SU-DHL-6 (cell line): Measurements from ENCODE around the gene TBC1D9B.

Experiments
- H2AFZ ChIP-seq: fragments of 200-600 bp; sonication (generic); 2 replicates; pipeline ENCODE4 v1.6.1; 2014; ENCODE audit warnings: low read depth, mild to moderate bottlenecking, moderate library complexity, mixed read lengths, antibody characterized with exemption, low read length; ENCODE audit not compliant: severe bottlenecking
- H3F3A ChIP-seq: fragments of 200-600 bp; shearing (Covaris generic); 2 replicates; pipeline ENCODE4 v1.6.0; 2016; ENCODE audit warnings: antibody characterized with exemption, mild to moderate bottlenecking; ENCODE audit not compliant: insufficient read depth
- H3K27ac ChIP-seq: fragments of 200-600 bp; sonication (generic); 2 replicates; pipeline ENCODE4 v1.5.1; 2016; ENCODE audit warnings: low read depth, mild to moderate bottlenecking, low read length, moderate library complexity, mixed read lengths
- H3K27me3 ChIP-seq: fragments of 200-600 bp; sonication (generic), shearing (Covaris generic); 2 replicates; pipeline ENCODE4 v1.6.0; 2014; ENCODE audit warnings: mild to moderate bottlenecking, low read length
- H3K36me3 ChIP-seq: fragments of 200-600 bp; sonication (generic); 2 replicates; pipeline ENCODE4 v1.6.1; 2014; ENCODE audit warnings: mild to moderate bottlenecking, low read length, mixed read lengths
- H3K4me2 ChIP-seq: fragments of 300-600, 200-600 bp; shearing (Covaris generic), sonication (generic); 2 replicates; pipeline ENCODE4 v1.6.0; 2014; ENCODE audit warnings: low read length, low read depth, mild to moderate bottlenecking; ENCODE audit not compliant: poor library complexity, severe bottlenecking
- H3K4me3 ChIP-seq: fragments of 200-600 bp; sonication (generic); 2 replicates; pipeline ENCODE4 v1.5.1; 2014; ENCODE audit warnings: antibody characterized with exemption, low read length, mild to moderate bottlenecking, mixed read lengths; ENCODE audit not compliant: insufficient read depth, poor library complexity, severe bottlenecking
- H3K79me2 ChIP-seq: fragments of 200-600 bp; sonication (generic); 2 replicates; pipeline ENCODE4 v1.6.1; 2014; ENCODE audit warnings: mild to moderate bottlenecking, low read length, moderate library complexity; ENCODE audit not compliant: insufficient read depth
- H3K9ac ChIP-seq: fragments of 200-600 bp; sonication (generic); 2 replicates; pipeline ENCODE4 v1.7.0; 2014; ENCODE audit warnings: mild to moderate bottlenecking, low read length
- H3K9me2 ChIP-seq: fragments of 200-600 bp; sonication (generic); replicated peaks from 2 replicates; pipeline ENCODE4 v1.6.1; 2014; ENCODE audit warnings: low read length; ENCODE audit not compliant: insufficient read depth
- H3K9me3 ChIP-seq: fragments of 200-600 bp; sonication (generic); 2 replicates; pipeline ENCODE4 v1.6.1; 2014; ENCODE audit warnings: low read length, mixed read lengths; ENCODE audit not compliant: insufficient read depth
- H4K20me1 ChIP-seq: fragments of 200-600 bp; sonication (generic); 2 replicates; pipeline ENCODE4 v1.6.1; 2014; ENCODE audit warnings: low read depth, mild to moderate bottlenecking, antibody characterized with exemption, low read length, moderate library complexity, mixed read lengths
- CTCF ChIP-seq: fragments of 200-600 bp; sonication (generic); IDR thresholded peaks from one replicate; pipeline ENCODE4 v1.5.1; 2017; ENCODE audit warnings: antibody characterized with exemption, mild to moderate bottlenecking, low read length, moderate library complexity; ENCODE audit not compliant: insufficient read depth, poor library complexity, severe bottlenecking
- EZH2phosphoT487 ChIP-seq: fragments of 200-600 bp; sonication (generic), shearing (Covaris generic); conservative IDR thresholded peaks from 2 replicates; pipeline ENCODE4 v1.6.1; 2018; ENCODE audit warnings: mild to moderate bottlenecking, antibody characterized with exemption, low read length, moderate library complexity, mixed read lengths

The TBC1D9B gene

GRCh38 chr5:179954434-179954833 is 46.7 kb upstream of the TBC1D9B start:
- Histone ChIP-seq H3F3A (no peaks in the 10 kb centered on the region), H3K27ac (no peak overlapping the region), H3K4me3 (no peak overlapping the region), H2AFZ (no peak overlapping the region), H3K9ac (no peak overlapping the region), H3K9me3 (no peaks in the 10 kb centered on the region), H3K9me2 (no peaks in the 10 kb centered on the region), H4K20me1 (no peaks in the 10 kb centered on the region), H3K4me2 (no peak overlapping the region), H3K79me2 (no peaks in the 10 kb centered on the region), H3K27me3 (no peaks in the 10 kb centered on the region), H3K36me3 (no peaks in the 10 kb centered on the region)
- TF ChIP-seq EZH2phosphoT487: no peak
- TF ChIP-seq CTCF: no peak

DNA sequence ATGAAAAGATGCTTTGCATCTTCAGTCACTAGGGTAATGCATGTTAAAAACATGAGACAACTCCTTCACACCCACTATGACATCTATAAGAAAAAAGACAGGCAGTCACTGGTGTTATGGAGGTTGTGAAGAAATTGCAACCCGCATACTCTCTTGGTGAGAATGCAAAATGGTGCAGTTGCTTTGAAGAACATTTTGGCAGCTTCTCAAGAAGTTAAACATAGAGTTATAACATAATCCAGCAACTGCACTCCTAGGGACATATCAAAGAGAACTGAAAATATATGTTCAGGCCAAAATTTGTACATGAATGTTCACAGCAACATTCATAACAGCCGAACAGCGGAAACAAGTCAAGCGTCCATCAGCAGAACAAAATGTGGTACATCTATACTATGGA is 46.3 kb upstream of the TBC1D9B start:
- Histone ChIP-seq H2AFZ (no peak overlapping the region), H3K4me2 (no peak overlapping the region), H3F3A (no peaks in the 10 kb centered on the region), H3K36me3 (no peaks in the 10 kb centered on the region), H3K9me2 (no peaks in the 10 kb centered on the region), H3K4me3 (no peak overlapping the region), H4K20me1 (no peaks in the 10 kb centered on the region), H3K9me3 (no peaks in the 10 kb centered on the region), H3K79me2 (no peaks in the 10 kb centered on the region), H3K27ac (no peak overlapping the region), H3K9ac (no peak overlapping the region), H3K27me3 (no peaks in the 10 kb centered on the region)
- TF ChIP-seq EZH2phosphoT487 (no peak), CTCF (no peak)

DNA sequence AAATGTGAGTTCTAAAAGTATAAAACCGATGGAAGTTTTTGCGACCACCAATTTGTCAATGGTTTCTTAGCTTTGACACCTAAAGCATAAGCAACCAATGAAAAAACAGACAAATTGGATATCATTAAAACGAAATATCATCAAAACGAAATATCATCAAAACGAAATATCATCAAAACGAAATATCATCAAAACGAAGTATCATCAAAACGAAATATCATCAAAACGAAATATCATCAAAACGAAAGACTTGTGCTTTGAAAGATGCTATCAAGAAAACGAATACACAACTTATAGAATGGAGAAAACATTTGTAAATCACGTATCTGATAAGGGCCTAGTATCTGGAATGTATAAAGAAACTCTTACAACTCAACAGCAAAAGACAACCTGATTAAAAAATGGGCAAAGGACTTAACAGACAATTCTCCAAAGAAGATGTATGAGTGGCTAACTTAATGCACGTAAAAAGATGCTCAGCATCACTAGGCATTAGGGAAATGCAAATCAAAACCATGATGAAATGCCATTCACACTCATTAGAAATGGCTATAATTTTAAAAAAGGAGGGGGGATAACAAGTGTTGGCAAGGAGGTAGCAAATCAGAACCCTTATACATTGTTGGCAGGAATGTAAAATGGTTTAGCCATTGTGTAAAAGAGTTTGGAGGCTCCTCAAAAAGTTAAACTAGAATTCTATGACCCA is 29.4 kb upstream of the TBC1D9B start:
- Histone ChIP-seq H3K9ac (no peak overlapping the region), H3K4me2 (no peak overlapping the region), H3K27me3 (no peaks in the 10 kb centered on the region), H4K20me1 (no peaks in the 10 kb centered on the region), H3K79me2 (no peaks in the 10 kb centered on the region), H2AFZ (no peak overlapping the region), H3K9me3 (no peaks in the 10 kb centered on the region), H3K9me2 (no peaks in the 10 kb centered on the region), H3K4me3 (no peak overlapping the region), H3K27ac (no peak overlapping the region), H3K36me3 (no peaks in the 10 kb centered on the region), H3F3A (no peaks in the 10 kb centered on the region)
- TF ChIP-seq EZH2phosphoT487 (no peak), CTCF (no peak)
